ENCODE measurements around the gene MALAT1. TPM values are rescaled to one million over a fixed set of nuclear protein-coding genes. Genes with fewer than 3 reads are reported as not detected.
A peak's percentile ranks its signal among the peaks of the same experiment; 100 is the strongest.

MALAT1 gene
- total and polyA plus RNA-seq, 9 donors = 396 to 13,132 (median 8,248) TPM

- H3K27me3 ChIP-seq = no peaks in the 10 kb centered on the region
- H3K27ac ChIP-seq = peak overlapping the region; percentile 46 to 86
- peak in 2 of 5 donors; percentile 35 to 43 for DNase-seq
- peaks cover 40% of the 10 kb centered on the region for H3K4me1 ChIP-seq (ENCODE audit: insufficient read depth)
- H3K9me3 ChIP-seq = no peaks in the 10 kb centered on the region
- H3K36me3 ChIP-seq = no peaks in the 10 kb centered on the region
- H3K4me3 ChIP-seq = no peak overlapping the region
- 63 to 70% (median 67%) methylated on average over 10 of the region's 10 CpGs for WGBS, 3 donors
- TF ChIP-seq EP300 (IDR thresholded peaks at IDR 0.05) = no peak
- TF ChIP-seq POLR2A (IDR thresholded peaks at IDR 0.05) = peak; percentile 9
- TF ChIP-seq, protein P1, sequence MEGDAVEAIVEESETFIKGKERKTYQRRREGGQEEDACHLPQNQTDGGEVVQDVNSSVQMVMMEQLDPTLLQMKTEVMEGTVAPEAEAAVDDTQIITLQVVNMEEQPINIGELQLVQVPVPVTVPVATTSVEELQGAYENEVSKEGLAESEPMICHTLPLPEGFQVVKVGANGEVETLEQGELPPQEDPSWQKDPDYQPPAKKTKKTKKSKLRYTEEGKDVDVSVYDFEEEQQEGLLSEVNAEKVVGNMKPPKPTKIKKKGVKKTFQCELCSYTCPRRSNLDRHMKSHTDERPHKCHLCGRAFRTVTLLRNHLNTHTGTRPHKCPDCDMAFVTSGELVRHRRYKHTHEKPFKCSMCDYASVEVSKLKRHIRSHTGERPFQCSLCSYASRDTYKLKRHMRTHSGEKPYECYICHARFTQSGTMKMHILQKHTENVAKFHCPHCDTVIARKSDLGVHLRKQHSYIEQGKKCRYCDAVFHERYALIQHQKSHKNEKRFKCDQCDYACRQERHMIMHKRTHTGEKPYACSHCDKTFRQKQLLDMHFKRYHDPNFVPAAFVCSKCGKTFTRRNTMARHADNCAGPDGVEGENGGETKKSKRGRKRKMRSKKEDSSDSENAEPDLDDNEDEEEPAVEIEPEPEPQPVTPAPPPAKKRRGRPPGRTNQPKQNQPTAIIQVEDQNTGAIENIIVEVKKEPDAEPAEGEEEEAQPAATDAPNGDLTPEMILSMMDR (IDR thresholded peaks at IDR 0.05) = no peak
- intact Hi-C loops (cut with DNase I) = no loop called here
Observed at GRCh38 chr11:65486570-65487466, 12.0 kb upstream of the MALAT1 start.

DNA sequence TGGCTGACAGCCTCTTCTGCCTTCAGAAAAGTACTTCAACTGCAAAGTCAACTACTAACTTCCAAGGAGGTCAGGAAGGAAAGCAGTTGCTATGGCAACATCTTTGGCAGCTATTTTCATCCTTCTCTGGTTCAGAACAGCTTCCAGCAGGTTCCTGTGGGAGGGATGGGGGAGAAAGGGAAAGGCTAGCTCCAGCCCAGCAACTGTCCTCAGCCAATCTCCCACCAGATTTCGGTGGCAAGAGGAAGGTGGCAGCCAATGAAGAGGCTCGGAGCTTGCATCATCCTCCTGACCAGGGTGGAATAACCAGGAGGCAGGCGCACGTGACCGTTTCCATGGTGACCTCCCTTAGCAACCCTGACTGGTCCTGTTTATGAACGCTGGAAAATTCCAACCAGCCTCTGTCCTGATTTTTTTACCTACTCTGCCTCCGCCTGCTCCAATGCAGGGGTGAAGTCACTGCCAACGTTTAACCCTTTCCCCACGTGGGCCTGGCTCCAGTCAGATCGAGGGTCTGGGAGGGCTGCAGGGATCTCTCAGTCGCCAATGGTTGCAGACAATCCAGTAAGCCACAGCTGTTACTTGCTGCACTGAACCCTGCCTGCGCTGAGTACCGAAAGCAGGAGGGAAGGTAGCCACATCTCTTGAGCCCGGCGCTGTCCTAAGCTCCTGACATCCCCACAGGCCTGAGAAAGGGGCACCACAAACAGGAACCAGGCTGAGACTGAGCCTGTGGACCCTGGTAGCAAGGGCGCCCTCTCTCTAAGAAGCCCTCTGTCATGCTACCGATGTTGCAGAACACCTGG, 11.2 kb upstream of the MALAT1 start:
- intact Hi-C loops (cut with DNase I) = no loop called here
- Histone ChIP-seq H3K4me3 (peak overlapping the region; percentile 12), H3K36me3 (no peaks in the 10 kb centered on the region), H3K27ac (peak overlapping the region; percentile 91 to 96), H3K27me3 (no peaks in the 10 kb centered on the region), H3K9me3 (no peaks in the 10 kb centered on the region), H3K4me1 (ENCODE audit: insufficient read depth) (peaks cover 45% of the 10 kb centered on the region)
- 2 to 7% (median 3%) methylated on average over 17 of the region's 17 CpGs for WGBS, 3 donors
- peak; percentile 95 to 99 (median 97) for DNase-seq
- TF ChIP-seq POLR2A (IDR thresholded peaks at IDR 0.05) (peak; percentile 42), EP300 (IDR thresholded peaks at IDR 0.05) (peak; percentile 71)
- TF ChIP-seq, protein P1 (IDR thresholded peaks at IDR 0.05) = peak in 1 of 3 donors; percentile 22

GRCh38 chr11:65488273-65489034, 10.4 kb upstream of the MALAT1 start:
- peak overlapping the region; percentile 12 for H3K4me3 ChIP-seq
- H3K36me3 ChIP-seq = no peaks in the 10 kb centered on the region
- peak; percentile 64 to 79 (median 75) for DNase-seq
- H3K27ac ChIP-seq = peak overlapping the region; percentile 91 to 96
- WGBS, 3 donors = 23 to 25% (median 24%) methylated on average over 10 of the region's 10 CpGs
- H3K4me1 ChIP-seq (ENCODE audit: insufficient read depth) = peaks cover 50% of the 10 kb centered on the region
- intact Hi-C loops (cut with DNase I) = no loop called here
- no peaks in the 10 kb centered on the region for H3K9me3 ChIP-seq
- TF ChIP-seq, protein P1 (IDR thresholded peaks at IDR 0.05) = no peak
- TF ChIP-seq EP300 (IDR thresholded peaks at IDR 0.05) = no peak
- no peak for TF ChIP-seq POLR2A (IDR thresholded peaks at IDR 0.05)
- no peaks in the 10 kb centered on the region for H3K27me3 ChIP-seq
